Stimulated activated CD4-positive, alpha-beta T cell treated with anti-CD3 and anti-CD28 coated beads, Interleukin-4, amount 100 ng/mL, for 4 hours (primary cell): ENCODE results near the gene CYB5D1.
"Not testable (repeated sequence)": the region's sequence is repeated elsewhere in the genome, so short reads cannot be mapped to it uniquely, and the experiment has no call there.

ENCODE experiments used
- DNase-seq, 2 experiments: peaks; one replicate each; pipeline ENCODE4 v3.0.0-alpha.2; 2020

The CYB5D1 gene

GRCh38 chr17:7857713-7858521, at the start of gene CYB5D1:
CYB5D1 (plus strand) TSS chr17:7858003; CDS start chr17:7858135, 132 bp downstream.
- peak; percentile 78 to 88 for DNase-seq

- no peak for DNase-seq
These were observed 48.6 kb upstream of the CYB5D1 start for GRCh38 chr17:7809086-7809790.

GRCh38 chr17:7809791-7810343, 47.9 kb upstream of the CYB5D1 start:
- DNase-seq = not testable (repeated sequence)

- no peak for DNase-seq
These were observed 46.6 kb upstream of the CYB5D1 start for GRCh38 chr17:7811251-7811650.

GRCh38 chr17:7814969-7815368, 42.8 kb upstream of the CYB5D1 start:
- no peak for DNase-seq

GRCh38 chr17:7816926-7817642, 40.7 kb upstream of the CYB5D1 start:
- DNase-seq = no peak

GRCh38 chr17:7817643-7817964, 40.2 kb upstream of the CYB5D1 start:
- DNase-seq = no peak

- no peak for DNase-seq
These were observed 39.8 kb upstream of the CYB5D1 start for GRCh38 chr17:7818026-7818425.

- no peak for DNase-seq
These were observed 38.8 kb upstream of the CYB5D1 start for GRCh38 chr17:7818746-7819645.

GRCh38 chr17:7820231-7820630, 37.6 kb upstream of the CYB5D1 start:
- no peak for DNase-seq

GRCh38 chr17:7822126-7822525, 35.7 kb upstream of the CYB5D1 start:
- DNase-seq = no peak

GRCh38 chr17:7823581-7824001, 34.2 kb upstream of the CYB5D1 start:
- DNase-seq = no peak

- no peak for DNase-seq
These were observed 33.5 kb upstream of the CYB5D1 start for GRCh38 chr17:7824021-7824924.

- no peak for DNase-seq
These were observed 32.4 kb upstream of the CYB5D1 start for GRCh38 chr17:7825206-7825990.

- no peak for DNase-seq
These were observed 27.2 kb upstream of the CYB5D1 start for GRCh38 chr17:7830616-7831015.

GRCh38 chr17:7831233-7831632, 26.6 kb upstream of the CYB5D1 start:
- no peak for DNase-seq

- DNase-seq = no peak
These were observed 25.4 kb upstream of the CYB5D1 start for GRCh38 chr17:7832431-7832830.

GRCh38 chr17:7833011-7833794, 24.6 kb upstream of the CYB5D1 start:
- DNase-seq = no peak

- DNase-seq = peak; percentile 82 to 84
These were observed 23.8 kb upstream of the CYB5D1 start, which contains the start of gene KDM6B for GRCh38 chr17:7833795-7834541. KDM6B (plus strand) TSS chr17:7834217; CDS start chr17:7845555, 11,338 bp downstream.
